ENCODE results near the gene COX8A.

COX8A gene

GRCh38 chr11:63974259-63975143, at the start of gene COX8A:
Gene COX8A (plus strand): TSS chr11:63974620. CDS start chr11:63974681, 61 bp downstream.
- Histone ChIP-seq H3K9ac (ENCODE audit: low read depth in 1 of 2, low read length in 2 of 2) (peak within 1 kb of the TSS; percentile 96 to 98), H3K36me3 (ENCODE audit: control insufficient read depth in 1 of 2, insufficient read depth in 2 of 2, low read length in 2 of 2) (peaks cover 4 to 17% of the 10 kb centered on the region in 2 donors), H3K4me1 (ENCODE audit: control insufficient read depth in 1 of 2, insufficient read depth in 2 of 2, low read length in 2 of 2) (peaks cover 14 to 15% of the 10 kb centered on the region in 2 donors), H3K27ac (ENCODE audit: low read depth, low read length) (peak within 1 kb of the TSS; percentile 98), H3K9me3 (ENCODE audit: control insufficient read depth in 1 of 2, low read length in 2 of 2) (no peaks in the 10 kb centered on the region), H3K27me3 (ENCODE audit: control insufficient read depth in 1 of 2, insufficient read depth in 2 of 2, low read length in 2 of 2) (peaks cover 0 to 5% of the 10 kb centered on the region in 2 donors), H3K4me3 (ENCODE audit: low read depth in 1 of 2, low read length in 2 of 2) (peak within 1 kb of the TSS; percentile 90 to 99)

- Histone ChIP-seq H3K27ac (ENCODE audit: low read depth, low read length) (no peak overlapping the region), H3K4me1 (ENCODE audit: control insufficient read depth in 1 of 2, insufficient read depth in 2 of 2, low read length in 2 of 2) (no peaks in the 10 kb centered on the region), H3K36me3 (ENCODE audit: control insufficient read depth in 1 of 2, insufficient read depth in 2 of 2, low read length in 2 of 2) (no peaks in the 10 kb centered on the region), H3K27me3 (ENCODE audit: control insufficient read depth in 1 of 2, insufficient read depth in 2 of 2, low read length in 2 of 2) (no peaks in the 10 kb centered on the region), H3K9ac (ENCODE audit: low read depth in 1 of 2, low read length in 2 of 2) (no peak overlapping the region), H3K4me3 (ENCODE audit: low read depth in 1 of 2, low read length in 2 of 2) (no peak overlapping the region), H3K9me3 (ENCODE audit: control insufficient read depth in 1 of 2, low read length in 2 of 2) (no peaks in the 10 kb centered on the region)
These were observed 44.8 kb upstream of the COX8A start for GRCh38 chr11:63929616-63930015.

GRCh38 chr11:63931045-63931444, 43.4 kb upstream of the COX8A start:
- no peaks in the 10 kb centered on the region for H3K36me3 ChIP-seq (ENCODE audit: control insufficient read depth in 1 of 2, insufficient read depth in 2 of 2, low read length in 2 of 2)
- H3K27me3 ChIP-seq (ENCODE audit: control insufficient read depth in 1 of 2, insufficient read depth in 2 of 2, low read length in 2 of 2): no peaks in the 10 kb centered on the region
- H3K4me3 ChIP-seq (ENCODE audit: low read depth in 1 of 2, low read length in 2 of 2): no peak overlapping the region
- H3K9ac ChIP-seq (ENCODE audit: low read depth in 1 of 2, low read length in 2 of 2): no peak overlapping the region
- H3K27ac ChIP-seq (ENCODE audit: low read depth, low read length): no peak overlapping the region
- H3K9me3 ChIP-seq (ENCODE audit: control insufficient read depth in 1 of 2, low read length in 2 of 2): no peaks in the 10 kb centered on the region
- H3K4me1 ChIP-seq (ENCODE audit: control insufficient read depth in 1 of 2, insufficient read depth in 2 of 2, low read length in 2 of 2): no peaks in the 10 kb centered on the region

GRCh38 chr11:63931876-63932275, 42.5 kb upstream of the COX8A start:
- Histone ChIP-seq H3K9ac (ENCODE audit: low read depth in 1 of 2, low read length in 2 of 2) (no peak overlapping the region), H3K27me3 (ENCODE audit: control insufficient read depth in 1 of 2, insufficient read depth in 2 of 2, low read length in 2 of 2) (no peaks in the 10 kb centered on the region), H3K4me3 (ENCODE audit: low read depth in 1 of 2, low read length in 2 of 2) (no peak overlapping the region), H3K27ac (ENCODE audit: low read depth, low read length) (no peak overlapping the region), H3K4me1 (ENCODE audit: control insufficient read depth in 1 of 2, insufficient read depth in 2 of 2, low read length in 2 of 2) (no peaks in the 10 kb centered on the region), H3K36me3 (ENCODE audit: control insufficient read depth in 1 of 2, insufficient read depth in 2 of 2, low read length in 2 of 2) (no peaks in the 10 kb centered on the region), H3K9me3 (ENCODE audit: control insufficient read depth in 1 of 2, low read length in 2 of 2) (no peaks in the 10 kb centered on the region)

- Histone ChIP-seq H3K36me3 (ENCODE audit: control insufficient read depth in 1 of 2, insufficient read depth in 2 of 2, low read length in 2 of 2) (no peaks in the 10 kb centered on the region), H3K9ac (ENCODE audit: low read depth in 1 of 2, low read length in 2 of 2) (no peak overlapping the region), H3K9me3 (ENCODE audit: control insufficient read depth in 1 of 2, low read length in 2 of 2) (no peaks in the 10 kb centered on the region), H3K4me3 (ENCODE audit: low read depth in 1 of 2, low read length in 2 of 2) (no peak overlapping the region), H3K27me3 (ENCODE audit: control insufficient read depth in 1 of 2, insufficient read depth in 2 of 2, low read length in 2 of 2) (no peaks in the 10 kb centered on the region), H3K4me1 (ENCODE audit: control insufficient read depth in 1 of 2, insufficient read depth in 2 of 2, low read length in 2 of 2) (peaks cover 4 to 7% of the 10 kb centered on the region in 2 donors), H3K27ac (ENCODE audit: low read depth, low read length) (no peak overlapping the region)
These were observed 41.0 kb upstream of the COX8A start for GRCh38 chr11:63933459-63933858.

GRCh38 chr11:63937713-63938478, 36.5 kb upstream of the COX8A start:
- Histone ChIP-seq H3K4me1 (ENCODE audit: control insufficient read depth in 1 of 2, insufficient read depth in 2 of 2, low read length in 2 of 2) (peaks cover 29 to 38% of the 10 kb centered on the region in 2 donors), H3K27ac (ENCODE audit: low read depth, low read length) (no peak overlapping the region)

GRCh38 chr11:63938479-63939396, 35.7 kb upstream of the COX8A start, which contains the start of gene NAA40:
Gene NAA40 (plus strand): TSS chr11:63939002. CDS start chr11:63939097, 95 bp downstream.
- Histone ChIP-seq H3K4me3 (ENCODE audit: low read depth in 1 of 2, low read length in 2 of 2) (peak within 1 kb of the TSS; percentile 85 to 87), H3K9me3 (ENCODE audit: control insufficient read depth in 1 of 2, low read length in 2 of 2) (no peaks in the 10 kb centered on the region), H3K4me1 (ENCODE audit: control insufficient read depth in 1 of 2, insufficient read depth in 2 of 2, low read length in 2 of 2) (peaks cover 38 to 46% of the 10 kb centered on the region in 2 donors), H3K27ac (ENCODE audit: low read depth, low read length) (no peak within 1 kb of the TSS), H3K36me3 (ENCODE audit: control insufficient read depth in 1 of 2, insufficient read depth in 2 of 2, low read length in 2 of 2) (no peaks in the 10 kb centered on the region), H3K27me3 (ENCODE audit: control insufficient read depth in 1 of 2, insufficient read depth in 2 of 2, low read length in 2 of 2) (no peaks in the 10 kb centered on the region), H3K9ac (ENCODE audit: low read depth in 1 of 2, low read length in 2 of 2) (peak within 1 kb of the TSS; percentile 77 to 80)

More at GRCh38 chr11:63937713-63938478, 36.5 kb upstream of the COX8A start:
- H3K27me3 ChIP-seq (ENCODE audit: control insufficient read depth in 1 of 2, insufficient read depth in 2 of 2, low read length in 2 of 2): no peaks in the 10 kb centered on the region
- H3K36me3 ChIP-seq (ENCODE audit: control insufficient read depth in 1 of 2, insufficient read depth in 2 of 2, low read length in 2 of 2): no peaks in the 10 kb centered on the region
- no peaks in the 10 kb centered on the region for H3K9me3 ChIP-seq (ENCODE audit: control insufficient read depth in 1 of 2, low read length in 2 of 2)
- H3K9ac ChIP-seq (ENCODE audit: low read depth in 1 of 2, low read length in 2 of 2): peak overlapping the region; percentile 42 to 80
- peak overlapping the region; percentile 84 for H3K4me3 ChIP-seq (ENCODE audit: low read depth in 1 of 2, low read length in 2 of 2)

GRCh38 chr11:63939397-63939891, 35.0 kb upstream of the COX8A start:
- Histone ChIP-seq H3K4me3 (ENCODE audit: low read depth in 1 of 2, low read length in 2 of 2) (peak overlapping the region; percentile 85 to 87), H3K9ac (ENCODE audit: low read depth in 1 of 2, low read length in 2 of 2) (peak overlapping the region; percentile 59 to 77), H3K36me3 (ENCODE audit: control insufficient read depth in 1 of 2, insufficient read depth in 2 of 2, low read length in 2 of 2) (no peaks in the 10 kb centered on the region), H3K27ac (ENCODE audit: low read depth, low read length) (no peak overlapping the region), H3K27me3 (ENCODE audit: control insufficient read depth in 1 of 2, insufficient read depth in 2 of 2, low read length in 2 of 2) (no peaks in the 10 kb centered on the region), H3K9me3 (ENCODE audit: control insufficient read depth in 1 of 2, low read length in 2 of 2) (no peaks in the 10 kb centered on the region), H3K4me1 (ENCODE audit: control insufficient read depth in 1 of 2, insufficient read depth in 2 of 2, low read length in 2 of 2) (peaks cover 43 to 48% of the 10 kb centered on the region in 2 donors)

GRCh38 chr11:63940786-63941185, 33.6 kb upstream of the COX8A start:
- Histone ChIP-seq H3K4me3 (ENCODE audit: low read depth in 1 of 2, low read length in 2 of 2) (no peak overlapping the region), H3K27me3 (ENCODE audit: control insufficient read depth in 1 of 2, insufficient read depth in 2 of 2, low read length in 2 of 2) (no peaks in the 10 kb centered on the region), H3K36me3 (ENCODE audit: control insufficient read depth in 1 of 2, insufficient read depth in 2 of 2, low read length in 2 of 2) (no peaks in the 10 kb centered on the region), H3K9me3 (ENCODE audit: control insufficient read depth in 1 of 2, low read length in 2 of 2) (no peaks in the 10 kb centered on the region), H3K4me1 (ENCODE audit: control insufficient read depth in 1 of 2, insufficient read depth in 2 of 2, low read length in 2 of 2) (peaks cover 53 to 61% of the 10 kb centered on the region in 2 donors), H3K27ac (ENCODE audit: low read depth, low read length) (no peak overlapping the region), H3K9ac (ENCODE audit: low read depth in 1 of 2, low read length in 2 of 2) (no peak overlapping the region)
